PFSK-1 (cell line): Measurements from ENCODE around the gene RPL35.

Experiments used
- FOXP2 ChIP-seq: optimal IDR thresholded peaks from 2 replicates; pipeline ENCODE3; 2011; ENCODE audit warnings: borderline replicate concordance, control low read depth, inconsistent platforms; ENCODE audit not compliant: insufficient read depth; ENCODE audit errors: extremely low read length, extremely low read depth
- POLR2AphosphoS5 ChIP-seq: IDR thresholded peaks from 2 replicates; pipeline ENCODE4 v1.6.1; 2012; ENCODE audit warnings: low read depth, mild to moderate bottlenecking, control low read depth, low read length, moderate library complexity
- REST ChIP-seq, 2 experiments: IDR thresholded peaks; 2 replicates each; pipeline versions ENCODE4 v1.6.1 to v1.8.0; 2011 to 2012; ENCODE audit warnings: low read depth in 2 of 2, low read length in 2 of 2, control low read depth in 1 of 2, inconsistent platforms in 1 of 2, mild to moderate bottlenecking in 1 of 2, moderate library complexity in 1 of 2; ENCODE audit not compliant: insufficient read depth in 1 of 2
- SIN3A ChIP-seq: IDR thresholded peaks from 2 replicates; pipeline ENCODE4 v1.6.1; 2012; ENCODE audit warnings: mild to moderate bottlenecking, low read length, moderate library complexity, borderline replicate concordance; ENCODE audit not compliant: insufficient read depth
- TAF1 ChIP-seq: IDR thresholded peaks from 2 replicates; pipeline ENCODE4 v1.6.1; 2012; ENCODE audit warnings: low read length, control low read depth, borderline replicate concordance; ENCODE audit not compliant: insufficient read depth

The RPL35 gene

GRCh38 chr9:124839612-124840299 lies 22.0 kb downstream of the RPL35 start:
- TF ChIP-seq FOXP2, result no peak
- no peak for TF ChIP-seq SIN3A
- TF ChIP-seq TAF1, result no peak
- TF ChIP-seq POLR2AphosphoS5, result no peak
- no peak for TF ChIP-seq REST (IDR thresholded peaks at IDR 0.05; ENCODE audit: insufficient read depth in 1 of 2, low read depth in 2 of 2, low read length in 2 of 2)

- TF ChIP-seq REST (IDR thresholded peaks at IDR 0.05; ENCODE audit: insufficient read depth in 1 of 2, low read depth in 2 of 2, low read length in 2 of 2) (no peak), FOXP2 (no peak), POLR2AphosphoS5 (no peak), TAF1 (no peak), SIN3A (no peak)
Observed at GRCh38 chr9:124835026-124835557, 26.7 kb downstream of the RPL35 start.

DNA sequence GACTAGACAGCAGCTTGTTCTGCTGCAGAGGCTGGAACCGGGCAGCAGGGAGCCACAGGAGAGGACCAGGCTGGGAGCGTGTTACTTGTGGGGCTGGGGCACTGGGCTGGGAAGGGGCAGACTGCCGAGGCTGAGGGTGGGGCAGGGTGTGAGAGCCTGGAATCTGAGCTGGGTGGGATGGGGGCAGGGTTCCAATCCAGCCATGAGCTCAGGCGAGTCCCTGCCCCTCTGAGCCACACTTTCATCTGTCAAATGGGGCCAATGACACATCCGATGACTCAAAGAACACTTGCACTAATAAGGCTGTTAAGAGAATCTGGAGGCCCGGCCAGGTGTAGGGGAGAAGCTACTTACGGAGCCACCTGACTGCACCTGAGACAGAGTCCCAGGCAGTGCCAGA lies 27.2 kb downstream of the RPL35 start:
- TF ChIP-seq TAF1, result no peak
- TF ChIP-seq POLR2AphosphoS5, result no peak
- no peak for TF ChIP-seq SIN3A
- no peak for TF ChIP-seq REST (IDR thresholded peaks at IDR 0.05; ENCODE audit: insufficient read depth in 1 of 2, low read depth in 2 of 2, low read length in 2 of 2)
- no peak for TF ChIP-seq FOXP2

- no peak for TF ChIP-seq POLR2AphosphoS5
- no peak for TF ChIP-seq FOXP2
- TF ChIP-seq SIN3A, result no peak
- TF ChIP-seq TAF1, result no peak
- no peak for TF ChIP-seq REST (IDR thresholded peaks at IDR 0.05; ENCODE audit: insufficient read depth in 1 of 2, low read depth in 2 of 2, low read length in 2 of 2)
Observed at GRCh38 chr9:124831642-124832364, 30.0 kb downstream of the RPL35 start.
